ENCODE measurements around the gene ACSBG1. TPM values are rescaled to one million over a fixed set of nuclear protein-coding genes. Genes with fewer than 3 reads are reported as not detected.

The ACSBG1 gene
- polyA plus RNA-seq, 1 donor (not counting 4 experiments of a cell fraction or from before 2014, with no cell fraction given), result 0.01 TPM

DNA sequence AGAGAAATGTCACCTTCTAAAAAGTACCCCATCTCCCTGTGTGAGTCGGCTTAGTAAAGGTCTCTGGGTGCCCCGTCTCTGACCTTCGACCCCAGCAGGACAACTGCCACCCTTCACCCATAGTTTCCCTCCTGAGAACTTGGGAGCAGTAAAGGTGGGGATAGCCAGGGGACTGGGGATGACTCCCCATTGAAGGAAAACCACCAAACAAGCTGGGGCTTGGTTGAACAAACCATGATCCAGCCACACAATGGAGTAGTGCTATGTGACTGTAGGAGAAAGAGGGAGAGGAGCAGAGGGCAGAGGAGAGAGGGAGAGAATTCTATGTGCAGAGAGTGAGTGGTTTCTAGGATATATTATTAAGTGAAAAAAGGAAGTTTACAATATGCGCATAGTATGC, 51.5 kb downstream of the ACSBG1 start:
- H2AFZ ChIP-seq (ENCODE audit: control insufficient read depth, low read length), result no peak overlapping the region
- no peaks in the 10 kb centered on the region for H3K79me2 ChIP-seq (ENCODE audit: control insufficient read depth, insufficient read depth, low read length)
- no peak overlapping the region for H3K4me2 ChIP-seq (ENCODE audit: control insufficient read depth, extremely low read depth, insufficient read depth, low read depth, low read length)
- H3K4me3 ChIP-seq (ENCODE audit: control insufficient read depth in 2 of 3, extremely low read depth in 1 of 3, insufficient read depth in 2 of 3, low read depth in 1 of 3, low read length in 3 of 3), result no peak overlapping the region
- H3K9ac ChIP-seq (ENCODE audit: control insufficient read depth, extremely low read depth, insufficient read depth, low read length), result no peak overlapping the region
- peaks cover 8% of the 10 kb centered on the region for H3K4me1 ChIP-seq (ENCODE audit: control insufficient read depth, extremely low read depth, insufficient read depth, low read length)
- H4K20me1 ChIP-seq (ENCODE audit: control insufficient read depth, extremely low read depth, insufficient read depth, low read length), result no peaks in the 10 kb centered on the region
- peak; percentile 5 for FAIRE-seq
- dilution Hi-C loops (cut with MboI; ENCODE audit: extremely low pct_ligation_motif_present, low sequenced_read_pairs), result no loop called here
- H3K36me3 ChIP-seq (ENCODE audit: control insufficient read depth in 2 of 2, extremely low read depth in 1 of 2, insufficient read depth in 2 of 2, low read length in 2 of 2), result no peaks in the 10 kb centered on the region
- no peak overlapping the region for H3K27ac ChIP-seq (ENCODE audit: control insufficient read depth, insufficient read depth, low read length)
- no peak for DNase-seq (ENCODE audit: low read depth, low spot score)
- no peak for TF ChIP-seq EZH2 (IDR thresholded peaks at IDR 0.05; ENCODE audit: low read length)
- TF ChIP-seq, protein P1, sequence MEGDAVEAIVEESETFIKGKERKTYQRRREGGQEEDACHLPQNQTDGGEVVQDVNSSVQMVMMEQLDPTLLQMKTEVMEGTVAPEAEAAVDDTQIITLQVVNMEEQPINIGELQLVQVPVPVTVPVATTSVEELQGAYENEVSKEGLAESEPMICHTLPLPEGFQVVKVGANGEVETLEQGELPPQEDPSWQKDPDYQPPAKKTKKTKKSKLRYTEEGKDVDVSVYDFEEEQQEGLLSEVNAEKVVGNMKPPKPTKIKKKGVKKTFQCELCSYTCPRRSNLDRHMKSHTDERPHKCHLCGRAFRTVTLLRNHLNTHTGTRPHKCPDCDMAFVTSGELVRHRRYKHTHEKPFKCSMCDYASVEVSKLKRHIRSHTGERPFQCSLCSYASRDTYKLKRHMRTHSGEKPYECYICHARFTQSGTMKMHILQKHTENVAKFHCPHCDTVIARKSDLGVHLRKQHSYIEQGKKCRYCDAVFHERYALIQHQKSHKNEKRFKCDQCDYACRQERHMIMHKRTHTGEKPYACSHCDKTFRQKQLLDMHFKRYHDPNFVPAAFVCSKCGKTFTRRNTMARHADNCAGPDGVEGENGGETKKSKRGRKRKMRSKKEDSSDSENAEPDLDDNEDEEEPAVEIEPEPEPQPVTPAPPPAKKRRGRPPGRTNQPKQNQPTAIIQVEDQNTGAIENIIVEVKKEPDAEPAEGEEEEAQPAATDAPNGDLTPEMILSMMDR (optimal IDR thresholded peaks at IDR 0.05 in 1 of 3, IDR thresholded peaks at IDR 0.05 in 1 of 3, conservative IDR thresholded peaks at IDR 0.05 in 1 of 3; ENCODE audit: extremely low read depth in 1 of 3, insufficient read depth in 2 of 3, low read length in 3 of 3), result no peak
- peaks cover 4% of the 10 kb centered on the region for H3K27me3 ChIP-seq (ENCODE audit: control insufficient read depth, extremely low read depth, insufficient read depth, low read length)
- H3K9me3 ChIP-seq (ENCODE audit: control insufficient read depth, low read depth, low read length), result no peaks in the 10 kb centered on the region
- H3K9me1 ChIP-seq (ENCODE audit: control insufficient read depth, extremely low read depth, insufficient read depth, low read length), result no peaks in the 10 kb centered on the region

DNA sequence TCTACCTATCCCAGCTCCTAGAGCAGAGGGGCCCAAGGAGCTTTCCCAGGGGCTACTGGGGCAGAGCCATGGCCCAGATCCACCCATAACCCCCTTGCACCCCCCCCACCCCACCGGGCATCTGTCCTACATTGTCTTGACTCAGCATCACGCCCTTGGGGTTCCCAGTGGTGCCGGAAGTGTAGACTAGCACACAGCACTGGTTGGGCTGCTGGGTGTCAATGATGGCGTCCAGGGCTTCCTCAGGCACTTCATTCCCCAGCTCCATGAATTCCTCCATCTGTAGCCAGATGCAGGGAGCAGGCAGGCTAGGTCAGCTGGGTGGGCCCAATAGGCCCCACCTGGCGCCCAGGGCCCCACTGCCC, 52.0 kb downstream of the ACSBG1 start:
- no peak overlapping the region for H3K4me2 ChIP-seq (ENCODE audit: control insufficient read depth, extremely low read depth, insufficient read depth, low read depth, low read length)
- no peaks in the 10 kb centered on the region for H3K9me1 ChIP-seq (ENCODE audit: control insufficient read depth, extremely low read depth, insufficient read depth, low read length)
- dilution Hi-C loops (cut with MboI; ENCODE audit: extremely low pct_ligation_motif_present, low sequenced_read_pairs), result no loop called here
- no peaks in the 10 kb centered on the region for H3K9me3 ChIP-seq (ENCODE audit: control insufficient read depth, low read depth, low read length)
- DNase-seq (ENCODE audit: low read depth, low spot score) (no peak), FAIRE-seq (no peak)
- H3K9ac ChIP-seq (ENCODE audit: control insufficient read depth, extremely low read depth, insufficient read depth, low read length), result no peak overlapping the region
- H3K27ac ChIP-seq (ENCODE audit: control insufficient read depth, insufficient read depth, low read length), result no peak overlapping the region
- no peaks in the 10 kb centered on the region for H3K36me3 ChIP-seq (ENCODE audit: control insufficient read depth in 2 of 2, extremely low read depth in 1 of 2, insufficient read depth in 2 of 2, low read length in 2 of 2)
- H3K4me3 ChIP-seq (ENCODE audit: control insufficient read depth in 2 of 3, extremely low read depth in 1 of 3, insufficient read depth in 2 of 3, low read depth in 1 of 3, low read length in 3 of 3), result no peak overlapping the region
- H4K20me1 ChIP-seq (ENCODE audit: control insufficient read depth, extremely low read depth, insufficient read depth, low read length), result no peaks in the 10 kb centered on the region
- H2AFZ ChIP-seq (ENCODE audit: control insufficient read depth, low read length), result no peak overlapping the region
- TF ChIP-seq, protein P1 (optimal IDR thresholded peaks at IDR 0.05 in 1 of 3, IDR thresholded peaks at IDR 0.05 in 1 of 3, conservative IDR thresholded peaks at IDR 0.05 in 1 of 3; ENCODE audit: extremely low read depth in 1 of 3, insufficient read depth in 2 of 3, low read length in 3 of 3), result no peak
- H3K27me3 ChIP-seq (ENCODE audit: control insufficient read depth, extremely low read depth, insufficient read depth, low read length), result peaks cover 4% of the 10 kb centered on the region
- H3K4me1 ChIP-seq (ENCODE audit: control insufficient read depth, extremely low read depth, insufficient read depth, low read length), result peaks cover 8% of the 10 kb centered on the region
- H3K79me2 ChIP-seq (ENCODE audit: control insufficient read depth, insufficient read depth, low read length), result no peaks in the 10 kb centered on the region

Data from keratinocyte (primary cell).